Uterus (tissue), 2 donors: ENCODE data around the gene BAZ1A.

ENCODE experiments used
- CTCF ChIP-seq, 4 experiments: fragments of 200-600 bp in 2 of 4; fragments of 450-650 bp in 2 of 4; sonication (generic) in 2 of 4; IDR thresholded peaks; one replicate each; pipeline ENCODE4 v1.5.1; 2016 to 2019; ENCODE audit warnings: antibody characterized with exemption in 4 of 4, mild to moderate bottlenecking in 2 of 4, moderate library complexity in 1 of 4
- POLR2A ChIP-seq, 2 donors: fragments of 450-650 bp; IDR thresholded peaks; one replicate each; pipeline ENCODE4 v1.6.1; 2016; ENCODE audit warnings: antibody characterized with exemption in 2 of 2, mild to moderate bottlenecking in 1 of 2, moderate library complexity in 1 of 2

DNA sequence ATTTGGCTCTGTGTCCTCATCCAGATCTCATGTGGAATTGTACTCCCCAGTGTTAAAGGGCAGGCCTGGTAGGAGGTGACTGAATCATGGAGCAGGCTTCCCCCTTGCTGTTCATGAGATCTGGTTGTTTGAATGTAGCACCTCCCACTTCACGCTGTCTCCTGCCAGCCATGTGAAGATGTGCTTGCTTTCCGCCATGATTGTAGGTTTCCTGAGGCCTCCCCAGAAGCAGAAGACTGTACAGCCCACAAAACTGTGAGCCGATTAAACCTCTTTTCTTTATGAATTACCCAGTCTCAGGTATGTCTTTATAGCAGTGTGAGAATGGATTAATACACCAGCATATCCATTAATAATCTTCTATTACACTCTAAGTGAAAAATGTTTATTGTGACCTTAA is 70.2 kb downstream of the BAZ1A start:
- TF ChIP-seq POLR2A (IDR thresholded peaks at IDR 0.05) (no peak), CTCF (IDR thresholded peaks at IDR 0.05) (no peak)
